H9 (cell line): ENCODE results near the gene FAM200B. TPM values are rescaled to one million over a fixed set of nuclear protein-coding genes. Genes with fewer than 3 reads are reported as not detected.

Experiments used
- DNase-seq: peaks from one replicate; pipeline ENCODE4 v3.0.0-alpha.2; 2017
- H2AFZ ChIP-seq: one replicate; pipeline ENCODE4 v1.6.1; 2013; ENCODE audit warnings: mild to moderate bottlenecking, low read length, control low read depth, moderate library complexity
- H2AK5ac ChIP-seq: 2 replicates; pipeline ENCODE4 v1.6.1; 2013; ENCODE audit warnings: low read length, control low read depth, mixed read lengths; ENCODE audit not compliant: insufficient read length
- H2BK120ac ChIP-seq: one replicate; pipeline ENCODE4 v1.6.1; 2013; ENCODE audit warnings: low read depth, mild to moderate bottlenecking, low read length, control low read depth, inconsistent platforms; ENCODE audit not compliant: poor library complexity, severe bottlenecking
- H2BK12ac ChIP-seq: 2 replicates; pipeline ENCODE4 v1.6.1; 2013; ENCODE audit warnings: low read length, control low read depth, mixed read lengths, low read depth; ENCODE audit not compliant: insufficient read length
- H2BK15ac ChIP-seq: 2 replicates; pipeline ENCODE4 v1.6.1; 2013; ENCODE audit warnings: low read depth, low read length, control low read depth
- H2BK20ac ChIP-seq: one replicate; pipeline ENCODE4 v1.6.1; 2013; ENCODE audit warnings: low read depth, mild to moderate bottlenecking, low read length, control low read depth, inconsistent platforms; ENCODE audit not compliant: poor library complexity, severe bottlenecking
- H2BK5ac ChIP-seq: 2 replicates; pipeline ENCODE4 v1.6.1; 2013; ENCODE audit warnings: low read length, control low read depth, mixed read lengths; ENCODE audit not compliant: insufficient read length
- H3K14ac ChIP-seq: 2 replicates; pipeline ENCODE4 v1.6.1; 2013; ENCODE audit warnings: low read length, control low read depth; ENCODE audit not compliant: insufficient read depth
- H3K18ac ChIP-seq: 2 replicates; pipeline ENCODE4 v1.6.1; 2013; ENCODE audit warnings: low read depth, mild to moderate bottlenecking, mixed read lengths, low read length, control low read depth; ENCODE audit not compliant: insufficient read length
- H3K23ac ChIP-seq: 2 replicates; pipeline ENCODE4 v1.6.1; 2013; ENCODE audit warnings: low read length, control low read depth, mixed read lengths, low read depth; ENCODE audit not compliant: insufficient read length
- H3K23me2 ChIP-seq: 2 replicates; pipeline ENCODE4 v1.6.1; 2013; ENCODE audit warnings: low read depth, mild to moderate bottlenecking, mixed read lengths, low read length, control low read depth; ENCODE audit not compliant: insufficient read length, poor library complexity, severe bottlenecking
- H3K27ac ChIP-seq: 2 replicates; pipeline ENCODE4 v1.5.1; 2013; ENCODE audit warnings: low read length, control low read depth, mixed read lengths, low read depth; ENCODE audit not compliant: insufficient read length
- H3K27me3 ChIP-seq: 2 replicates; pipeline ENCODE4 v1.6.1; 2013; ENCODE audit warnings: low read length, control low read depth, inconsistent platforms; ENCODE audit not compliant: insufficient read depth
- H3K4ac ChIP-seq: 2 replicates; pipeline ENCODE4 v1.6.1; 2013; ENCODE audit warnings: low read depth, mild to moderate bottlenecking, control low read depth, inconsistent platforms, low read length, moderate library complexity
- H3K4me1 ChIP-seq: 2 replicates; pipeline ENCODE4 v1.6.1; 2013; ENCODE audit warnings: low read length, control low read depth, inconsistent platforms; ENCODE audit not compliant: insufficient read depth
- H3K4me2 ChIP-seq: 2 replicates; pipeline ENCODE4 v1.6.1; 2013; ENCODE audit warnings: low read length, control low read depth, mixed read lengths; ENCODE audit not compliant: insufficient read length, insufficient read depth
- H3K56ac ChIP-seq: 2 replicates; pipeline ENCODE4 v1.6.1; 2013; ENCODE audit warnings: low read depth, mild to moderate bottlenecking, mixed read lengths, low read length, control low read depth; ENCODE audit not compliant: insufficient read length
- H3K79me1 ChIP-seq: 2 replicates; pipeline ENCODE4 v1.6.1; 2013; ENCODE audit warnings: low read depth, mild to moderate bottlenecking, moderate library complexity, low read length, control low read depth, inconsistent platforms; ENCODE audit not compliant: insufficient read depth, poor library complexity, severe bottlenecking
- H3K79me2 ChIP-seq: 2 replicates; pipeline ENCODE4 v1.6.1; 2013; ENCODE audit warnings: low read length, control low read depth, inconsistent platforms; ENCODE audit not compliant: insufficient read depth
- H3K9ac ChIP-seq: 2 replicates; pipeline ENCODE4 v1.6.1; 2013; ENCODE audit warnings: low read length, control low read depth, mixed read lengths; ENCODE audit not compliant: insufficient read length; ENCODE audit errors: extremely low read depth
- H3K9me3 ChIP-seq: one replicate; pipeline ENCODE4 v1.6.1; 2013; ENCODE audit warnings: low read depth, low read length, inconsistent platforms; ENCODE audit not compliant: control insufficient read depth
- H3T11ph ChIP-seq: one replicate; pipeline ENCODE4 v1.6.1; 2013; ENCODE audit warnings: mild to moderate bottlenecking, low read length, control low read depth, inconsistent platforms
- H4K20me1 ChIP-seq: one replicate; pipeline ENCODE4 v1.6.1; 2013; ENCODE audit not compliant: control insufficient read depth, insufficient read length, insufficient read depth
- H4K5ac ChIP-seq: 2 replicates; pipeline ENCODE4 v1.6.1; 2013; ENCODE audit warnings: low read depth, mild to moderate bottlenecking, mixed read lengths, low read length, control low read depth; ENCODE audit not compliant: insufficient read length
- H4K8ac ChIP-seq: replicated peaks from 2 replicates; pipeline ENCODE4 v1.6.1; 2013; ENCODE audit warnings: low read length, control low read depth, mixed read lengths, low read depth; ENCODE audit not compliant: insufficient read length
- H4K91ac ChIP-seq: 2 replicates; pipeline ENCODE4 v1.6.1; 2013; ENCODE audit warnings: low read depth, mild to moderate bottlenecking, moderate library complexity, mixed read lengths, low read length, control low read depth; ENCODE audit not compliant: insufficient read length
- H3K27ac Mint-ChIP-seq, 3 experiments: 2 replicates in 2 of 3; 3 replicates in 1 of 3; pipeline ENCODE4 v1.8.0; 2020 to 2021; ENCODE audit warnings: mixed read lengths in 3 of 3, mild to moderate bottlenecking in 1 of 3, moderate library complexity in 1 of 3
- H3K27me3 Mint-ChIP-seq: 2 replicates; pipeline ENCODE4 v1.8.0; 2021; ENCODE audit warnings: low read depth, mild to moderate bottlenecking, moderate library complexity, mixed read lengths
- H3K36me3 Mint-ChIP-seq, 3 experiments: 2 replicates in 2 of 3; 3 replicates in 1 of 3; pipeline ENCODE4 v1.8.0; 2020 to 2021; ENCODE audit warnings: low read depth in 3 of 3, mixed read lengths in 3 of 3; ENCODE audit not compliant: insufficient read depth in 1 of 3
- H3K4me1 Mint-ChIP-seq, 2 experiments: 2 replicates each; pipeline ENCODE4 v1.8.0; 2020; ENCODE audit warnings: mixed read lengths in 2 of 2
- H3K4me3 Mint-ChIP-seq, 2 experiments: 2 replicates in 1 of 2; 3 replicates in 1 of 2; pipeline ENCODE4 v1.8.0; 2020 to 2021; ENCODE audit warnings: mild to moderate bottlenecking in 2 of 2, mixed read lengths in 2 of 2, moderate library complexity in 1 of 2
- H3K9me3 Mint-ChIP-seq, 2 experiments: 2 replicates in 1 of 2; 3 replicates in 1 of 2; pipeline ENCODE4 v1.8.0; 2020; ENCODE audit warnings: mild to moderate bottlenecking in 2 of 2, mixed read lengths in 2 of 2, moderate library complexity in 1 of 2
- CTCF ChIP-seq: fragments of 200-600 bp; sonication (generic); conservative IDR thresholded peaks from 3 replicates; pipeline ENCODE4 v1.8.0; 2021; ENCODE audit warnings: antibody characterized with exemption, mild to moderate bottlenecking
- WGBS: extraction: QIAGEN DNeasy Blood & Tissue Kit; methylation state at CpG from one replicate; pipeline ENCODE4 v1.1.7; 2013; ENCODE audit warnings: missing lambda C conversion rate, low lambda C conversion rate, mixed read lengths; ENCODE audit not compliant: insufficient read length; ENCODE audit errors: extremely low coverage; 5-methylcytosine and 5-hydroxymethylcytosine counted together
- total RNA-seq: library from RNA; stranded (reverse); gene quantifications from 2 replicates; pipeline ENCODE4 v1.2.1, GENCODE V29; 2021

Gene FAM200B
- total RNA-seq, 1 experiment from 2014 or later: 19.6 TPM

- Mint-ChIP-seq H3K27ac (no peak overlapping the region; a peak in 1 of 7 replicates), H3K4me3 (0 out of 5 replicates have a peak overlapping the region, but pooled peaks of 1 of the 2 experiments have one; percentile 36), H3K36me3 (peaks cover 8 to 17% (median 13%) of the 10 kb centered on the region in 3 experiments), H3K4me1 (peaks cover 13 to 17% of the 10 kb centered on the region in 2 experiments), H3K27me3 (peaks cover 3% of the 10 kb centered on the region; the same call in 1 of the 2 replicates), H3K9me3 (peaks cover 11 to 21% of the 10 kb centered on the region in 2 experiments)
- H3K79me2 ChIP-seq: no peaks in the 10 kb centered on the region
- no peak overlapping the region for H3K4ac ChIP-seq
- no peak overlapping the region for H4K8ac ChIP-seq
- no peak overlapping the region for H2BK5ac ChIP-seq
- no peak overlapping the region for H3K23ac ChIP-seq
- H2AK5ac ChIP-seq: no peak overlapping the region
- H3T11ph ChIP-seq: no peak overlapping the region
- no peak for TF ChIP-seq CTCF
- no peak overlapping the region for H2AFZ ChIP-seq
- DNase-seq: no peak
- H4K91ac ChIP-seq: no peak overlapping the region
- H3K18ac ChIP-seq: no peak overlapping the region
- H4K20me1 ChIP-seq: no peaks in the 10 kb centered on the region
- no peak overlapping the region for H4K5ac ChIP-seq
- H3K9me3 ChIP-seq: no peaks in the 10 kb centered on the region
- H2BK20ac ChIP-seq: no peak overlapping the region
- no peak overlapping the region for H3K9ac ChIP-seq
- no peak overlapping the region for H3K14ac ChIP-seq
- no peaks in the 10 kb centered on the region; the same call in 1 of the 2 replicates for H3K4me1 ChIP-seq
- no peak overlapping the region for H2BK120ac ChIP-seq
- WGBS: no CpG with 5 or more reads among the region's 11 CpGs
- H2BK15ac ChIP-seq: no peak overlapping the region
- no peak overlapping the region for H3K56ac ChIP-seq
- no peak overlapping the region for H2BK12ac ChIP-seq
- no peak overlapping the region for H3K4me2 ChIP-seq
- no peak overlapping the region for H3K27ac ChIP-seq
- H3K27me3 ChIP-seq: no peaks in the 10 kb centered on the region
- no peaks in the 10 kb centered on the region for H3K79me1 ChIP-seq
- H3K23me2 ChIP-seq: no peaks in the 10 kb centered on the region
Observed at GRCh38 chr4:15703439-15703838, 21.8 kb downstream of the FAM200B start.
